Hepatocyte (in vitro differentiated cells): ENCODE measurements around the gene TBATA.

Experiments used
- EZH2 ChIP-seq: fragments of 200-600 bp; sonication (generic); IDR thresholded peaks from 2 replicates; pipeline ENCODE4 v1.6.1; 2016; ENCODE audit warnings: antibody characterized with exemption, mild to moderate bottlenecking, borderline replicate concordance
- EZH2phosphoT487 ChIP-seq: fragments of 200-600 bp; sonication (generic); IDR thresholded peaks from one replicate; pipeline ENCODE4 v1.6.1; 2018; ENCODE audit warnings: antibody characterized with exemption, mild to moderate bottlenecking, low read depth, moderate library complexity; ENCODE audit not compliant: unreplicated experiment, severe bottlenecking

GRCh38 chr10:70753841-70754621, 31.1 kb downstream of the TBATA start:
- TF ChIP-seq EZH2 = no peak
- TF ChIP-seq EZH2phosphoT487 = no peak
